Colonic mucosa (tissue), 4 donors: ENCODE measurements around the gene SND1. TPM values are rescaled to one million over a fixed set of nuclear protein-coding genes. Genes with fewer than 3 reads are reported as not detected.

Source experiments
- DNase-seq: peaks from one replicate; pipeline ENCODE4 v3.0.0-alpha.2; 2020
- H3K27ac ChIP-seq: fragments of 200-600 bp; one replicate; pipeline ENCODE4 v1.8.0; 2021
- H3K27me3 ChIP-seq: fragments of 200-600 bp; one replicate; pipeline ENCODE4 v1.8.0; 2021
- H3K36me3 ChIP-seq: fragments of 200-600 bp; one replicate; pipeline ENCODE4 v1.8.0; 2021
- H3K4me1 ChIP-seq: fragments of 200-600 bp; one replicate; pipeline ENCODE4 v1.8.0; 2021; ENCODE audit warnings: mild to moderate bottlenecking
- H3K4me3 ChIP-seq: fragments of 200-600 bp; one replicate; pipeline ENCODE4 v1.8.0; 2021
- H3K9ac ChIP-seq, 2 donors: one replicate each; pipeline ENCODE4 v1.7.0; 2013; ENCODE audit warnings: control low read depth in 2 of 2, low read depth in 2 of 2, low read length in 2 of 2
- H3K9me3 ChIP-seq: fragments of 200-600 bp; one replicate; pipeline ENCODE4 v1.8.0; 2021
- CTCF ChIP-seq: fragments of 200-600 bp; IDR thresholded peaks from one replicate; pipeline ENCODE4 v1.8.0; 2022; ENCODE audit warnings: antibody characterized with exemption, mild to moderate bottlenecking
- intact Hi-C: fragments of 100-400 bp; cut with DNase I; formaldehyde crosslinking; loops from one replicate; pipeline ENCODE4 v1.14.1; 2022
- total RNA-seq, 2 donors: library from RNA; stranded (reverse); fragmentation: NEBNext Ultra II Directional in 1 of 2; extraction: Animal tissue kit (Norgen Biotek cat#: 25700) in 1 of 2; gene quantifications; one replicate each; pipeline ENCODE4 v1.2.1, GENCODE V29; 2021
- donor health status: healthy.
- donor health status: DM: no; HTN: no; CAD: no.
- donor health status: DM: no; HTN: no; CAD: no.

SND1 gene
- total RNA-seq, 2 donors from 2014 or later: 134 to 163 TPM

- Histone ChIP-seq H3K36me3 (no peaks in the 10 kb centered on the region), H3K27ac (no peak overlapping the region), H3K4me1 (no peaks in the 10 kb centered on the region), H3K27me3 (no peaks in the 10 kb centered on the region), H3K4me3 (no peak overlapping the region), H3K9me3 (no peaks in the 10 kb centered on the region), H3K9ac (no peak overlapping the region)
- no peak for DNase-seq
- intact Hi-C loops: no loop called here
- TF ChIP-seq CTCF: no peak
These were observed 102.5 kb downstream of the SND1 start for GRCh38 chr7:127754457-127754856.

GRCh38 chr7:127755521-127755920 lies 103.5 kb downstream of the SND1 start:
- intact Hi-C loops: no loop called here
- no peaks in the 10 kb centered on the region for H3K36me3 ChIP-seq

DNA sequence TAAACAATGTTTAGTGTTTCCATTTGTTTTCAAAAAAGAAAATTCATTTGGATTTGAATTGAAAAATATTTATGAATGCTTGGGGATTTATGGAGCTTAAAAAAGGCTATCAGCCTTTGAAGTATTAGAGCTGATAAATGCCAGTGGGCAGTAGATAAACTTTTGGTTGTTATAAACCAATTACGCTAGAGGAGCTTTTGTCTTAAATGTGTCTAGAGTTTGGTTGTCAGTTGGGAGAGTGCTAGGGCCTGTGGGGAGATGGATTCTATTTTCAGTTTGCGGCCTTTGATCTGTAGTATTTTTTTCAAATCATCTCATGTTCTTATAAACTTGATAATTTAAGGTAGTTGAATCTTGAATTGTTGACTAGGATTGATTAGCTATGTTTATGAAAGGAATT lies 104.0 kb downstream of the SND1 start:
- H3K4me1 ChIP-seq: no peaks in the 10 kb centered on the region
- H3K9me3 ChIP-seq: no peaks in the 10 kb centered on the region
- no peak for DNase-seq
- intact Hi-C loops: no loop called here
- no peaks in the 10 kb centered on the region for H3K36me3 ChIP-seq
- H3K27ac ChIP-seq: no peak overlapping the region
- no peak overlapping the region for H3K4me3 ChIP-seq
- no peak overlapping the region for H3K9ac ChIP-seq
- H3K27me3 ChIP-seq: no peaks in the 10 kb centered on the region
- no peak for TF ChIP-seq CTCF

More at GRCh38 chr7:127755521-127755920, 103.5 kb downstream of the SND1 start:
- no peak for DNase-seq
- Histone ChIP-seq H3K9me3 (no peaks in the 10 kb centered on the region), H3K4me3 (no peak overlapping the region), H3K27ac (no peak overlapping the region), H3K9ac (no peak overlapping the region), H3K4me1 (no peaks in the 10 kb centered on the region), H3K27me3 (no peaks in the 10 kb centered on the region)
- no peak for TF ChIP-seq CTCF

DNA sequence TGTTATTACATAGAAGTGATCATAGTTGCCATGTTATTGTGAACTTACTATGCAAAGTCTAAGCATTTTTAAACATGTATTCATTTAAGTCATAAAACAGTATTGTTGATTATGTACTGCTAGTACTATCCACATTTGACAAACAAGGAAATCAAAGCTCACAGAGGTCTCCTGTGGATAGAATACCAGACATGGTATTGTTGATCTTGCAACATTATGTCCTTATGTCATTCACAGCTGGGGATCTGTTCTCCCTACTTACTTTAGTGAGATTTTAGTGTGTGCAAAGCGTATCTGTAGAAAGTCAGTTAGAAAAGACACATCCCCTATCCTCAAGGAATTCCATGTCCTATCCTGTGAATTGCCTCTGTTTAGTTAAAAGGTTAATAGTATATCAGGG lies 106.1 kb downstream of the SND1 start:
- no peak overlapping the region for H3K9ac ChIP-seq

GRCh38 chr7:127758845-127759244 lies 106.9 kb downstream of the SND1 start:
- H3K4me3 ChIP-seq: no peak overlapping the region
- no peak for TF ChIP-seq CTCF
- H3K9me3 ChIP-seq: no peaks in the 10 kb centered on the region
- no peaks in the 10 kb centered on the region for H3K4me1 ChIP-seq
- no peaks in the 10 kb centered on the region for H3K36me3 ChIP-seq
- H3K27me3 ChIP-seq: no peaks in the 10 kb centered on the region
- no peak overlapping the region for H3K9ac ChIP-seq
- intact Hi-C loops: no loop called here
- H3K27ac ChIP-seq: no peak overlapping the region
- no peak for DNase-seq

More for the DNA sequence above, 106.1 kb downstream of the SND1 start:
- no peak for TF ChIP-seq CTCF
- Histone ChIP-seq H3K4me1 (no peaks in the 10 kb centered on the region), H3K9me3 (no peaks in the 10 kb centered on the region), H3K27ac (no peak overlapping the region), H3K27me3 (no peaks in the 10 kb centered on the region), H3K4me3 (no peak overlapping the region), H3K36me3 (no peaks in the 10 kb centered on the region)
- no peak for DNase-seq
- intact Hi-C loops: no loop called here

GRCh38 chr7:127759945-127760421 lies 108.0 kb downstream of the SND1 start:
- Histone ChIP-seq H3K9me3 (no peaks in the 10 kb centered on the region), H3K4me1 (no peaks in the 10 kb centered on the region), H3K27me3 (no peaks in the 10 kb centered on the region), H3K36me3 (no peaks in the 10 kb centered on the region), H3K9ac (no peak overlapping the region), H3K27ac (no peak overlapping the region), H3K4me3 (no peak overlapping the region)
- intact Hi-C loops: no loop called here
- DNase-seq: no peak
- TF ChIP-seq CTCF: no peak
